Lower leg skin (tissue), 3 donors: ENCODE data around the gene NFATC4.

Experiments used
- CTCF ChIP-seq, 3 donors: fragments of 450-650 bp; IDR thresholded peaks; one replicate each; pipeline ENCODE4 v1.5.1; 2016; ENCODE audit warnings: antibody characterized with exemption in 3 of 3, mild to moderate bottlenecking in 3 of 3, moderate library complexity in 2 of 3
- POLR2A ChIP-seq, 2 donors: fragments of 450-650 bp; IDR thresholded peaks; one replicate each; pipeline ENCODE4 v1.6.1; 2016 to 2017; ENCODE audit warnings: antibody characterized with exemption in 2 of 2, mild to moderate bottlenecking in 1 of 2, moderate library complexity in 1 of 2

GRCh38 chr14:24338843-24339242, 29.1 kb upstream of the NFATC4 start:
- TF ChIP-seq CTCF (IDR thresholded peaks at IDR 0.05) (no peak), POLR2A (IDR thresholded peaks at IDR 0.05) (no peak)
